GM21526 (cell line): ENCODE results near the gene MAP7D3.
"Not testable (repeated sequence)": the region's sequence is repeated elsewhere in the genome, so short reads cannot be mapped to it uniquely, and the experiment has no call there.

Source experiments
- ATAC-seq: cut with Tn5 transposase; IDR thresholded peaks from one replicate; pipeline ENCODE4 v1.9.1; 2021; ENCODE audit warnings: moderate library complexity; ENCODE audit not compliant: unreplicated experiment, low FRiP score

MAP7D3 gene

DNA sequence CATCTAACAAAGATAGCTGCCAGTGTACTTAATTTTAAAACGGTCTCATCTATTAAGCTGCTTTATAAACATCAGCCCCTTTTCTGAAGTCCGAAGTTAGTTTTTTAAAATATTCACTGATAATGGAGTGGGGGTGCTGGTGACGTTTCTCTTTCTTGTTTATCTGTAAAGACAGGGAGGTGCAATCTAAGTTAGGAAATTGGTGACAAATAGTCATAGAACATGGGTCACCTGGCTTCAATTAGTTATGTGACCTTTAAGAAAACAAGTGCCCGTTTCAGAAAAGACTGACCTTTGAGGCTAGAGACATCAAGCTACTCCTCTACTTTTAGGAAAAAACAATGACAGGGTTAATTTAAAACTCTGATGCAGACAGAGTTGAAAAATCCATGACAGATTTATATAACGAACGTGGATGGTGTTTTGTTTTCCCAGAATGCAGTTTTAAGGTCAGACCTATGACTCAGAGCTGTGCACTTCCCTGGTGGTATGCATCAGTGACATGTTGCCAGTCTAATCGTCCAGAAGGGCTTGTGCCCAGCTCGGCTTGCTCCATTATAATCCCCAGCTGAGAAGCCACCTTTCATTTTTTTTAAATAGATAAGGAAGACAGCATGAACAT is 65.7 kb downstream of the MAP7D3 start:
- no peak for ATAC-seq

GRCh38 chrX:136183917-136184316 is 67.3 kb downstream of the MAP7D3 start:
- ATAC-seq = no peak

DNA sequence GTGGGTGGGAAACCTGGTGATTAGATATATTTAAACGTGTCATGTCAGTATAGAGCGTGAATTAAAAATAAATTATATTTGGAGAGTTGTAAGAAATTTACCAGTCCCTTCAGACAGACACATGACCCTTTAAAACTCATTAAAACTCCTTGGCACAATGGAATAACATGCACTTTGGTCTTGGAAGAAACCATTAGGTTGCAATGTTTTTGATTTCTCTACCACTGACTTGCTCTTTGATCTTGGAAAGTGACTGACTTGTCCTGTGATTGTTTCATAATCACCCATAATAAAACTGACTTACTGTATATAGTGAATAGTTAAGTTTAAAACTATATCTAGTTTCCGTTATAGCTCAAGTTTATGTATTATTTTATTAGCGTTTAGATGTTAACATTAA is 68.0 kb downstream of the MAP7D3 start:
- ATAC-seq = no peak

GRCh38 chrX:136182414-136182813 is 68.8 kb downstream of the MAP7D3 start:
- no peak for ATAC-seq

DNA sequence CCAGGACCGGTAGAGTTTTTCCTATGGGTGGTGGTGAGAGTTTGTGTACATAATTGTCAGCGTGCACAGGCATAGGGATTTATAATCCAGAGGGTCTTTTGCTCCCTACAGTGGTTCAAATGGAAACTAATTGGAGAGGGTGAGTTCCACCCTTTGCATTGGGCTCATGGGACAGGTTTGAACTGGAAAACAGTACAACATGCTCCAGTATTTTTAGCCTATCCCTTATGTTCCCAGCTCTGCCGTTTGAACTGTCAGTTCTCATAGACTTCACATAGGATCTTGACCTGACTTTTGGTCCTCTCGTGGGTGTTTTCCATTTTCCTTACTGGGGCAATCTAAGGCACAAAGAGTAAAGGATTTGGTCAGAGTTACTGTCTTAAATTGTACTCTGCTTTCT is 72.1 kb downstream of the MAP7D3 start:
- no peak for ATAC-seq

DNA sequence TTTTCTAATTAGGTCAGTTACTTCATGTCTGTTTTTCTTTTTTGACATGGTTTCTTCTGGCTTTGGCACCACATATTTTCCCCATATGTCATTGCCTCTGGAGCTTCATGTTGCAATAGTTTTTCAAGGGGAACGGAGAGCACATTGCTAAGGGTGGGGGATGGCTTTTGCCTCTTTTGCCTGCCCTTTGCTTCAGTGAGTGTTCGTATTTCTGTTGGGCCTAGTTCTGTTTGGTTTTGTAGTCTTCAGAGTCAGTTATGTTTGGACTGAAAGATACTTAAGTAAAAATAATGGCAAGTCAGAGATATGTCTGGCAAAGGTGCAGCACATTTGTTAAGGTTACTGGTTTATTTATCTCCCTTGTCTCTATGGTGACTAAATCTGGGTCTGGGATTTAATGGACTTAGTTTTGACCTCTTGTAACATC is 74.8 kb downstream of the MAP7D3 start:
- ATAC-seq = no peak

- ATAC-seq = no peak
Observed at GRCh38 chrX:136171420-136171819, 79.8 kb downstream of the MAP7D3 start.

- no peak for ATAC-seq
Observed at GRCh38 chrX:136170139-136170800, 80.9 kb downstream of the MAP7D3 start.

- ATAC-seq = no peak
Observed at GRCh38 chrX:136168929-136169735, 82.1 kb downstream of the MAP7D3 start.

- not testable (repeated sequence) for ATAC-seq
Observed at GRCh38 chrX:136167989-136168388, 83.2 kb downstream of the MAP7D3 start.

DNA sequence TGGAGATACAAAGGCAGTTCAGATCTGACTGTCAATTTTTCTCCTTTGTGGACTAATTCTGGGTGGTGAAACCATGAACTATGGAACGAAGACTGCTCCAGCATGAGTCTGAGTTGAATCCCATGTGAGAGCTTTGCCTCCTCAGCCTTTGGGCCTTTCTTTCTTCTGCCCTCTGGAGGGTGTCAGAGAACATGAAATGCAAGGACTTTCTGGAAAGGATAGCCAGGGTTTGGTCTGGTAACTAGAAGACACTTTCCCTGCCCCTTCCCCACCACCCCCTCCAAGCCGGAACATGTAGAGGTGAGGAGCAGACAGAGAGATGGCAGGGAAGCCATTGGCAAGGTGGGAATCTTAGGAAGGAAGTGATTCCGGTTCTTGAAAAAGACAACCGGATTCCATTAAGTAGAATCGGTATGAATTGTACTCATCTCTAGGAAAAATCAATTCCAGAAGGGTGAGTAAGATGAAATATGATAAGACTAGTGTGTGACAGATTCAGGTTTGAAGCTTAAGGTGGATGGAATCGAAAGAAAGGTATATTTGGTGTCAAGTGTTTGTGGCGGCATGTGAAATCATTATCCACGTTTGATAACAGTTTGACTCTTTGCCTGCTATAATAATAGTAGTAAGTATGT is 84.9 kb downstream of the MAP7D3 start:
- ATAC-seq = no peak

DNA sequence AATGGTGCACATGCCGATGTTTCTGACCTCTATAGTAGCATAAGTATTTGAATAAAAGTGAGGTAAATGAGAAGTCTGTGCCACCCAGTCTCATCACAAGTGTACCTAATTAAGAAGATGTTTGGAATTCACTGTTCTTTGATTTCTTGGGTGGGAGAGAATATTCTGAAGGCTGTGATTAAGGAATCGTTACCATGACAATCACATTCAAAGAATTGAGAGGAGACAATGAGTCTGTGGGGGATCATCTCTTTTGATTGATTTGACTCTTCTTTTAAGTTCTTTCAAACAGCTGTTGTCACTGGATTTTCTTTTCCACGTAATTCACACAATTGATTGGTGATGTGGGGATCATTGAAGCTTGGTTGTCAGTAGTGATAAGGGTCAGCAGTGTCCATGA is 85.8 kb downstream of the MAP7D3 start:
- ATAC-seq = no peak

DNA sequence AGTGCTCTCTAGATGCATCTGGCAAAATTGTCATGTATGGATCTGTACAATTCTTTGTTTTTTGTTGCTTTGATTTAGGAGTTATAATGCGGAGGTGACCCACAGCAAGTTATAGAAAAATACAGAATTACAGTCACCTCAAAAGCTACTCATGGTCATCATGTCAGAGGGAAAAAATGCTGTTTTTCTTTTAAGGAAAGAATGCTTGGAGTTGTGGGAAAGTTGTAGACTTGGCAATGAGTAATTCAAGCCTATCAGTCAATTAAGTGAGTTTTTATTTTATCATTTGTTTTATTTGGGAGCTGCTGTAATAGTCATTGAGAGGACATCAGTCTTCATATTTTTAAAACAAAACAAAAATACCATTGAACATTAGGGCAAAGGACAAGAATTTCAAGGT is 87.5 kb downstream of the MAP7D3 start:
- ATAC-seq = no peak
